Kidney (tissue), 14 donors: ENCODE data around the gene DRG2. TPM values are rescaled to one million over a fixed set of nuclear protein-coding genes. Genes with fewer than 3 reads are reported as not detected.

Experiments used
- DNase-seq, 5 donors: peaks; one replicate each; pipeline ENCODE4 v3.0.0-alpha.2; 2013 to 2020
- FAIRE-seq: peaks from 2 replicates; lab custom pipeline; 2012; peaks lifted over from hg19 to GRCh38; lab: Jason Lieb, UNC
- H3K27ac ChIP-seq, 2 donors: one replicate each; pipeline ENCODE4 v1.7.0; 2013; ENCODE audit warnings: low read depth in 2 of 2, low read length in 2 of 2, inconsistent platforms in 1 of 2
- H3K27me3 ChIP-seq: one replicate; pipeline ENCODE4 v1.7.1; 2013; ENCODE audit warnings: low read length, inconsistent platforms; ENCODE audit not compliant: control insufficient read depth, insufficient read depth
- H3K36me3 ChIP-seq, 3 donors: one replicate each; pipeline versions ENCODE4 v1.7.0 to v1.7.1; 2013; ENCODE audit warnings: low read length in 3 of 3, control low read depth in 1 of 3, inconsistent platforms in 1 of 3; ENCODE audit not compliant: insufficient read depth in 3 of 3, control insufficient read depth in 2 of 3
- H3K4me1 ChIP-seq, 3 donors: one replicate each; pipeline versions ENCODE4 v1.7.0 to v1.7.1; 2013; ENCODE audit warnings: low read length in 3 of 3, inconsistent platforms in 1 of 3, low read depth in 1 of 3; ENCODE audit not compliant: control insufficient read depth in 2 of 3, insufficient read depth in 2 of 3
- H3K4me3 ChIP-seq, 3 donors: one replicate each; pipeline versions ENCODE4 v1.7.0 to v1.8.1; 2013; ENCODE audit warnings: low read length in 3 of 3, control low read depth in 1 of 3, inconsistent platforms in 1 of 3
- H3K9ac ChIP-seq, 3 donors: one replicate each; pipeline versions ENCODE4 v1.7.0 to v1.7.1; 2013; ENCODE audit warnings: low read length in 3 of 3, control low read depth in 1 of 3, inconsistent platforms in 1 of 3
- H3K9me3 ChIP-seq, 3 donors: one replicate each; pipeline versions ENCODE4 v1.7.0 to v1.7.1; 2013; ENCODE audit warnings: low read length in 3 of 3, control low read depth in 1 of 3, inconsistent platforms in 1 of 3; ENCODE audit not compliant: control insufficient read depth in 2 of 3, insufficient read depth in 1 of 3
- CTCF ChIP-seq: IDR thresholded peaks from 3 replicates; pipeline ENCODE4 v1.5.1; 2012; ENCODE audit warnings: mild to moderate bottlenecking, moderate library complexity, borderline replicate concordance; ENCODE audit not compliant: insufficient read depth; ENCODE audit errors: extremely low read depth
- intact Hi-C: fragments of 100-400 bp; cut with DNase I; formaldehyde crosslinking; loops from one replicate; pipeline ENCODE4 v1.11.1; 2022
- polyA plus RNA-seq: library from polyadenylated mRNA; stranded (reverse); fragments of 350-450 nt; fragmentation: Illumina TruSeq; extraction: RNeasy Lipid Tissue Mini Kit (QIAGEN cat#74804); gene quantifications from one replicate; pipeline ENCODE4 v1.2.3, GENCODE V29; 2014; ENCODE audit warnings: low read depth, low replicate concordance; ENCODE audit not compliant: insufficient read depth
- total RNA-seq: library from RNA; stranded (reverse); fragmentation: NEBNext Ultra II Directional; extraction: Animal tissue kit (Norgen Biotek cat#: 25700); gene quantifications from one replicate; pipeline ENCODE4 v1.2.1, GENCODE V29; 2021
- donor health status: control.
- donor health status: control.
- donor health status: control.
- donor health status: control.
- donor health status: control.
- donor health status: DM: yes; HTN: yes; CAD: no.
- donor health status: Normal renal cell carcinoma (clear cell type).

The DRG2 gene
- total and polyA plus RNA-seq, 2 donors from 2014 or later, result 39.2 to 49.3 TPM

GRCh38 chr17:18107061-18107790 is 19.5 kb downstream of the DRG2 start:
- TF ChIP-seq CTCF, result no peak
- no peaks in the 10 kb centered on the region for H3K9me3 ChIP-seq
- no peak overlapping the region for H3K9ac ChIP-seq
- H3K4me3 ChIP-seq, result no peak overlapping the region
- intact Hi-C loops, result no loop called here
- H3K4me1 ChIP-seq, result no peaks in the 10 kb centered on the region
- FAIRE-seq (no peak), DNase-seq (no peak)
- H3K27me3 ChIP-seq, result no peaks in the 10 kb centered on the region
- no peak overlapping the region for H3K27ac ChIP-seq
- H3K36me3 ChIP-seq, result peaks cover 0 to 9% (median 0%) of the 10 kb centered on the region in 3 donors

GRCh38 chr17:18107971-18108370 is 20.2 kb downstream of the DRG2 start:
- H3K4me3 ChIP-seq, result no peak overlapping the region
- H3K9me3 ChIP-seq, result no peaks in the 10 kb centered on the region
- no peak overlapping the region for H3K9ac ChIP-seq
- FAIRE-seq, result no peak
- no peaks in the 10 kb centered on the region for H3K27me3 ChIP-seq
- DNase-seq, result no peak
- H3K36me3 ChIP-seq, result peaks cover 0 to 7% (median 0%) of the 10 kb centered on the region in 3 donors
- no peak for TF ChIP-seq CTCF
- intact Hi-C loops, result no loop called here
- H3K27ac ChIP-seq, result no peak overlapping the region
- no peaks in the 10 kb centered on the region for H3K4me1 ChIP-seq

- TF ChIP-seq CTCF, result no peak
- Histone ChIP-seq H3K4me3 (no peak within 1 kb of the TSS), H3K36me3 (peaks cover 0 to 4% (median 0%) of the 10 kb centered on the region in 3 donors), H3K27ac (no peak within 1 kb of the TSS), H3K9ac (no peak within 1 kb of the TSS), H3K9me3 (no peaks in the 10 kb centered on the region), H3K27me3 (no peaks in the 10 kb centered on the region), H3K4me1 (no peaks in the 10 kb centered on the region)
- intact Hi-C loops, result no loop called here
- DNase-seq, result no peak
- FAIRE-seq, result no peak
Observed at GRCh38 chr17:18108401-18109312, 20.9 kb downstream of the DRG2 start, which contains the start of gene MYO15A. Gene MYO15A, plus strand, starts transcription at chr17:18108756. Its CDS starts 10,045 bp downstream, at chr17:18118801.
